Astrocyte of the cerebellum (primary cell): ENCODE measurements around the gene JMJD7.
A peak's percentile ranks its signal among the peaks of the same experiment; 100 is the strongest.

ENCODE experiments used
- DNase-seq: peaks from one replicate; pipeline ENCODE4 v3.0.0-alpha.2; 2011; ENCODE audit warnings: low read depth
- H3K4me3 ChIP-seq: 2 replicates; pipeline ENCODE4 v1.5.1; 2011; ENCODE audit warnings: mild to moderate bottlenecking, low read depth, low read length, moderate library complexity
- CTCF ChIP-seq: IDR thresholded peaks from 2 replicates; pipeline ENCODE4 v1.5.1; 2012; ENCODE audit warnings: low read length, low read depth, moderate library complexity, mild to moderate bottlenecking; ENCODE audit errors: missing control alignments
- in situ Hi-C: cut with HindIII; loops from 2 replicates; pipeline ENCODE4 v1.10.0; 2017; ENCODE audit warnings: low sequenced_read_pairs

Gene JMJD7

GRCh38 chr15:41811432-41812195 lies 16.3 kb upstream of the JMJD7 start:
- peak; percentile 67 for TF ChIP-seq CTCF
- in situ Hi-C loops = loop anchor here (5.0 kb wide), 2 partner anchors 34 to 74 kb away; no protein-coding TSS in a partner anchor
- H3K4me3 ChIP-seq = no peak overlapping the region
- DNase-seq = peak; percentile 40

- H3K4me3 ChIP-seq = no peak overlapping the region
- in situ Hi-C loops = loop anchor here (5.0 kb wide), 2 partner anchors 36 to 76 kb away; no protein-coding TSS in a partner anchor
- no peak for DNase-seq
- no peak for TF ChIP-seq CTCF
These were observed 15.0 kb upstream of the JMJD7 start for GRCh38 chr15:41812820-41813375.

- in situ Hi-C loops = loop anchor here (5.0 kb wide), 2 partner anchors 36 to 76 kb away; no protein-coding TSS in a partner anchor
- DNase-seq = no peak
- no peak for TF ChIP-seq CTCF
- no peak overlapping the region for H3K4me3 ChIP-seq
These were observed 14.5 kb upstream of the JMJD7 start for GRCh38 chr15:41813426-41813825.

- no peak for TF ChIP-seq CTCF
- no peak for DNase-seq
- H3K4me3 ChIP-seq = no peak overlapping the region
- in situ Hi-C loops = loop anchor here (5.0 kb wide), 2 partner anchors 37 to 77 kb away; no protein-coding TSS in a partner anchor
These were observed 13.4 kb upstream of the JMJD7 start for GRCh38 chr15:41814534-41814933.

- DNase-seq = no peak
- H3K4me3 ChIP-seq = no peak overlapping the region
- no peak for TF ChIP-seq CTCF
- in situ Hi-C loops = no loop called here
These were observed 11.1 kb upstream of the JMJD7 start for GRCh38 chr15:41816788-41817187.

- DNase-seq = no peak
- no peak overlapping the region for H3K4me3 ChIP-seq
- no peak for TF ChIP-seq CTCF
- in situ Hi-C loops = no loop called here
These were observed 10.6 kb upstream of the JMJD7 start for GRCh38 chr15:41817327-41817726.
